Liver (tissue), 9 donors: ENCODE measurements around the gene TBC1D10B. TPM values are rescaled to one million over a fixed set of nuclear protein-coding genes. Genes with fewer than 3 reads are reported as not detected.

Experiments
- DNase-seq: peaks from one replicate; pipeline ENCODE4 v3.0.0-alpha.2; 2017; ENCODE audit warnings: low spot score
- H3K27ac ChIP-seq, 2 donors: one replicate each; pipeline ENCODE4 v1.7.0; 2013; ENCODE audit warnings: inconsistent platforms in 2 of 2, low read length in 2 of 2, control low read depth in 1 of 2, low read depth in 1 of 2, mild to moderate bottlenecking in 1 of 2
- H3K27me3 ChIP-seq, 4 donors: one replicate each; pipeline versions ENCODE4 v1.6.1 to v1.7.0; 2013; ENCODE audit warnings: low read length in 3 of 4, inconsistent platforms in 1 of 4, mild to moderate bottlenecking in 1 of 4, moderate library complexity in 1 of 4; ENCODE audit not compliant: control insufficient read depth in 4 of 4, insufficient read depth in 4 of 4
- H3K36me3 ChIP-seq, 4 donors: one replicate each; pipeline versions ENCODE4 v1.6.1 to v1.7.0; 2013; ENCODE audit warnings: low read length in 3 of 4, mild to moderate bottlenecking in 3 of 4, low read depth in 1 of 4, moderate library complexity in 1 of 4; ENCODE audit not compliant: control insufficient read depth in 4 of 4, insufficient read depth in 3 of 4
- H3K4me1 ChIP-seq, 4 donors: one replicate each; pipeline versions ENCODE4 v1.6.1 to v1.7.0; 2013; ENCODE audit warnings: low read length in 3 of 4, mild to moderate bottlenecking in 3 of 4, moderate library complexity in 1 of 4; ENCODE audit not compliant: control insufficient read depth in 4 of 4, insufficient read depth in 4 of 4
- H3K4me3 ChIP-seq, 3 donors: one replicate each; pipeline versions ENCODE4 v1.6.1 to v1.7.0; 2013; ENCODE audit warnings: low read length in 3 of 3, control low read depth in 1 of 3, low read depth in 1 of 3, mild to moderate bottlenecking in 1 of 3
- H3K9ac ChIP-seq, 2 donors: one replicate each; pipeline ENCODE4 v1.7.0; 2013; ENCODE audit warnings: low read length in 2 of 2, mild to moderate bottlenecking in 2 of 2, moderate library complexity in 2 of 2, control low read depth in 1 of 2, low read depth in 1 of 2
- H3K9me3 ChIP-seq, 4 donors: one replicate each; pipeline versions ENCODE4 v1.6.1 to v1.7.0; 2013; ENCODE audit warnings: low read length in 3 of 4; ENCODE audit not compliant: control insufficient read depth in 4 of 4
- ATF3 ChIP-seq: IDR thresholded peaks from 2 replicates; pipeline ENCODE4 v1.6.1; 2016; ENCODE audit warnings: antibody characterized with exemption
- CTCF ChIP-seq: fragments of 150-350 bp; IDR thresholded peaks from 2 replicates; pipeline ENCODE4 v1.5.1; 2017; ENCODE audit warnings: improper control_type of control experiment, low read depth, low read length; ENCODE audit not compliant: missing input control
- EGR1 ChIP-seq, 2 donors: IDR thresholded peaks; 2 replicates each; pipeline ENCODE4 v1.6.1; 2016 to 2018; ENCODE audit warnings: antibody characterized with exemption in 2 of 2, low read depth in 2 of 2
- FOXA1 ChIP-seq: IDR thresholded peaks from 2 replicates; pipeline ENCODE4 v1.6.1; 2016; ENCODE audit warnings: antibody characterized with exemption
- FOXA2 ChIP-seq: IDR thresholded peaks from 2 replicates; pipeline ENCODE4 v1.6.1; 2016; ENCODE audit warnings: antibody characterized with exemption
- GABPA ChIP-seq, 2 donors: IDR thresholded peaks in 1 of 2; conservative IDR thresholded peaks in 1 of 2; 2 replicates each; pipeline ENCODE4 v1.6.1; 2016; ENCODE audit warnings: antibody characterized with exemption in 2 of 2, mild to moderate bottlenecking in 1 of 2, moderate library complexity in 1 of 2
- HNF4A ChIP-seq, 2 donors: conservative IDR thresholded peaks; 2 replicates each; pipeline ENCODE4 v1.6.1; 2016; ENCODE audit warnings: antibody characterized with exemption in 2 of 2, mild to moderate bottlenecking in 2 of 2
- HNF4G ChIP-seq: IDR thresholded peaks from 2 replicates; pipeline ENCODE4 v1.6.1; 2016; ENCODE audit warnings: antibody characterized with exemption
- JUND ChIP-seq, 2 donors: IDR thresholded peaks; 2 replicates each; pipeline ENCODE4 v1.6.1; 2016; ENCODE audit warnings: antibody characterized with exemption in 2 of 2
- MAX ChIP-seq: IDR thresholded peaks from 2 replicates; pipeline ENCODE4 v1.6.1; 2016; ENCODE audit warnings: antibody characterized with exemption
- RAD21 ChIP-seq, 2 donors: IDR thresholded peaks; 2 replicates each; pipeline ENCODE4 v1.6.1; 2016; ENCODE audit warnings: antibody characterized with exemption in 2 of 2, mild to moderate bottlenecking in 2 of 2
- REST ChIP-seq: IDR thresholded peaks from 2 replicates; pipeline ENCODE4 v1.6.1; 2016; ENCODE audit warnings: antibody characterized with exemption, mild to moderate bottlenecking
- RXRA ChIP-seq, 2 donors: IDR thresholded peaks; 2 replicates each; pipeline ENCODE4 v1.6.1; 2017 to 2018; ENCODE audit warnings: antibody characterized with exemption in 2 of 2, mild to moderate bottlenecking in 1 of 2
- SP1 ChIP-seq: IDR thresholded peaks from 2 replicates; pipeline ENCODE4 v1.6.1; 2018; ENCODE audit warnings: antibody characterized with exemption, mild to moderate bottlenecking
- TAF1 ChIP-seq: conservative IDR thresholded peaks from 2 replicates; pipeline ENCODE4 v1.6.1; 2016; ENCODE audit warnings: antibody characterized with exemption, mild to moderate bottlenecking
- YY1 ChIP-seq: IDR thresholded peaks from 2 replicates; pipeline ENCODE4 v1.6.1; 2016; ENCODE audit warnings: antibody characterized with exemption, mild to moderate bottlenecking
- ZBTB33 ChIP-seq: IDR thresholded peaks from 2 replicates; pipeline ENCODE4 v1.6.1; 2016; ENCODE audit warnings: antibody characterized with exemption
- WGBS: extraction: QIAGEN DNeasy Blood & Tissue Kit; methylation state at CpG from one replicate; pipeline ENCODE4 v1.1.7; 2013; 5-methylcytosine and 5-hydroxymethylcytosine counted together
- polyA plus RNA-seq, 2 donors: library from polyadenylated mRNA; stranded (reverse) in 1 of 2; unstranded in 1 of 2; fragments of 200-250 nt in 1 of 2; fragments of >200 nt in 1 of 2; fragmentation: Nextera tagmentation in 1 of 2; extraction: Ambion mirVana in 1 of 2; gene quantifications; one replicate each; pipeline versions ENCODE4 v1.2.1 to v1.2.3, GENCODE V29; 2013 to 2015
- total RNA-seq, 2 donors: library from RNA; depleted of rRNA; stranded (reverse); fragments of >200 nt; gene quantifications; one replicate each; pipeline ENCODE4 v1.2.3, GENCODE V29; 2014
- donor health status: healthy.
- donor health status: healthy.
- donor health status: healthy.
- donor health status: healthy.
- donor health status: healthy.

TBC1D10B gene
- total and polyA plus RNA-seq, 4 donors = 3.6 to 16.5 (median 12.6) TPM

GRCh38 chr16:30351001-30351441, 19.3 kb downstream of the TBC1D10B start:
- Histone ChIP-seq H3K9me3 (no peaks in the 10 kb centered on the region), H3K4me1 (peaks cover 12 to 45% (median 33%) of the 10 kb centered on the region in 4 donors), H3K9ac (no peak overlapping the region), H3K27ac (no peak overlapping the region), H3K27me3 (no peaks in the 10 kb centered on the region), H3K36me3 (peaks cover 0 to 15% (median 11%) of the 10 kb centered on the region in 4 donors), H3K4me3 (no peak overlapping the region)
- TF ChIP-seq HNF4G = no peak
- no peak for TF ChIP-seq FOXA1
- no peak for TF ChIP-seq TAF1
- no peak for TF ChIP-seq HNF4A (conservative IDR thresholded peaks at IDR 0.05)
- TF ChIP-seq ATF3 = no peak
- no peak for TF ChIP-seq GABPA (IDR thresholded peaks at IDR 0.05 in 1 of 2, conservative IDR thresholded peaks at IDR 0.05 in 1 of 2)
- TF ChIP-seq SP1 = no peak
- no peak for TF ChIP-seq MAX
- TF ChIP-seq REST = no peak
- TF ChIP-seq ZBTB33 = no peak
- TF ChIP-seq CTCF = no peak
- no peak for TF ChIP-seq FOXA2
- no peak for TF ChIP-seq RXRA (IDR thresholded peaks at IDR 0.05)
- no peak for TF ChIP-seq RAD21 (IDR thresholded peaks at IDR 0.05)
- no peak for TF ChIP-seq EGR1 (IDR thresholded peaks at IDR 0.05; ENCODE audit: low read depth in 2 of 2)
- TF ChIP-seq YY1 = no peak
- no peak for TF ChIP-seq JUND (IDR thresholded peaks at IDR 0.05)
- DNase-seq = no peak
- WGBS = 94% methylated on average over 15 of the region's 15 CpGs
